Dermis blood vessel endothelial cell (primary cell): ENCODE data around the gene ZNF319. TPM values are rescaled to one million over a fixed set of nuclear protein-coding genes. Genes with fewer than 3 reads are reported as not detected.

Experiments
- DNase-seq: peaks from one replicate; pipeline ENCODE4 v3.0.0; 2010
- total RNA-seq: library from RNA; depleted of rRNA; stranded (reverse); fragments of >200 nt; gene quantifications from 2 replicates; pipeline ENCODE4 v1.2.3, GENCODE V29; 2014

Gene ZNF319
- total RNA-seq, 1 donor from 2014 or later = 3.4 TPM

GRCh38 chr16:58020628-58021521 lies 20.4 kb upstream of the ZNF319 start:
- DNase-seq = peak; percentile 71

GRCh38 chr16:58019866-58020538 lies 19.5 kb upstream of the ZNF319 start:
- DNase-seq = no peak

GRCh38 chr16:58018803-58019202 lies 18.3 kb upstream of the ZNF319 start:
- no peak for DNase-seq

- DNase-seq = no peak
These were observed 16.5 kb upstream of the ZNF319 start for GRCh38 chr16:58016840-58017446.

- DNase-seq = no peak
These were observed 12.9 kb upstream of the ZNF319 start for GRCh38 chr16:58013201-58013956.

GRCh38 chr16:58012481-58012880 lies 12.0 kb upstream of the ZNF319 start:
- peak; percentile 23 for DNase-seq

GRCh38 chr16:58011652-58012051 lies 11.2 kb upstream of the ZNF319 start:
- DNase-seq = no peak

- no peak for DNase-seq
These were observed 10.4 kb upstream of the ZNF319 start for GRCh38 chr16:58010886-58011285.

- DNase-seq = no peak
These were observed 9.5 kb upstream of the ZNF319 start for GRCh38 chr16:58009856-58010416.

- DNase-seq = peak; percentile 68
These were observed 4.3 kb upstream of the ZNF319 start for GRCh38 chr16:58004736-58005135.

- DNase-seq = no peak
These were observed 2.5 kb upstream of the ZNF319 start for GRCh38 chr16:58002936-58003335.

GRCh38 chr16:58002416-58002800 lies 1.9 kb upstream of the ZNF319 start:
- no peak for DNase-seq

- DNase-seq = no peak
These were observed 1.4 kb upstream of the ZNF319 start for GRCh38 chr16:58001781-58002415.

- peak; percentile 83 for DNase-seq
These were observed 519 bp upstream of the ZNF319 start, which contains the start of gene USB1 for GRCh38 chr16:58000706-58001676. Gene USB1, plus strand, starts transcription at chr16:58001407. Its CDS starts 77 bp downstream, at chr16:58001484.

- DNase-seq = peak; percentile 49
These were observed 1.0 kb downstream of the ZNF319 start for GRCh38 chr16:57999366-57999970.

- DNase-seq = no peak
These were observed 1.5 kb downstream of the ZNF319 start for GRCh38 chr16:57998992-57999365.

GRCh38 chr16:57998486-57998885 lies 2.0 kb downstream of the ZNF319 start:
- DNase-seq = no peak

- no peak for DNase-seq
These were observed 2.8 kb downstream of the ZNF319 start for GRCh38 chr16:57997528-57998265.

GRCh38 chr16:57997176-57997527 lies 3.3 kb downstream of the ZNF319 start:
- DNase-seq = no peak
